HUES6 (cell line): ENCODE results near the gene LDLRAD3.

Experiments used
- H3K27ac ChIP-seq: 2 replicates; pipeline ENCODE4 v1.7.0; 2013; ENCODE audit warnings: low read depth, mild to moderate bottlenecking, low read length, inconsistent platforms
- H3K27me3 ChIP-seq: 2 replicates; pipeline ENCODE4 v1.6.1; 2013; ENCODE audit warnings: low read length; ENCODE audit not compliant: control insufficient read depth, insufficient read depth
- H3K36me3 ChIP-seq: 2 replicates; pipeline ENCODE4 v1.6.1; 2013; ENCODE audit warnings: low read length; ENCODE audit not compliant: control insufficient read depth, insufficient read depth
- H3K4me1 ChIP-seq: 2 replicates; pipeline ENCODE4 v1.6.1; 2013; ENCODE audit warnings: low read length; ENCODE audit not compliant: control insufficient read depth, insufficient read depth
- H3K4me3 ChIP-seq: 2 replicates; pipeline ENCODE4 v1.5.1; 2013; ENCODE audit warnings: low read depth, low read length
- H3K9ac ChIP-seq: one replicate; pipeline ENCODE4 v1.6.1; 2013; ENCODE audit warnings: mild to moderate bottlenecking, low read length
- H3K9me3 ChIP-seq: 2 replicates; pipeline ENCODE4 v1.6.1; 2013; ENCODE audit warnings: low read depth, low read length; ENCODE audit not compliant: control insufficient read depth, insufficient read depth

Gene LDLRAD3

GRCh38 chr11:35994421-35994820 lies 50.6 kb downstream of the LDLRAD3 start:
- Histone ChIP-seq H3K27me3 (no peaks in the 10 kb centered on the region), H3K4me3 (no peak overlapping the region), H3K9me3 (peaks cover 10% of the 10 kb centered on the region; the same call in 1 of the 2 replicates), H3K9ac (no peak overlapping the region), H3K36me3 (no peaks in the 10 kb centered on the region), H3K27ac (no peak overlapping the region), H3K4me1 (peaks cover 15% of the 10 kb centered on the region)

DNA sequence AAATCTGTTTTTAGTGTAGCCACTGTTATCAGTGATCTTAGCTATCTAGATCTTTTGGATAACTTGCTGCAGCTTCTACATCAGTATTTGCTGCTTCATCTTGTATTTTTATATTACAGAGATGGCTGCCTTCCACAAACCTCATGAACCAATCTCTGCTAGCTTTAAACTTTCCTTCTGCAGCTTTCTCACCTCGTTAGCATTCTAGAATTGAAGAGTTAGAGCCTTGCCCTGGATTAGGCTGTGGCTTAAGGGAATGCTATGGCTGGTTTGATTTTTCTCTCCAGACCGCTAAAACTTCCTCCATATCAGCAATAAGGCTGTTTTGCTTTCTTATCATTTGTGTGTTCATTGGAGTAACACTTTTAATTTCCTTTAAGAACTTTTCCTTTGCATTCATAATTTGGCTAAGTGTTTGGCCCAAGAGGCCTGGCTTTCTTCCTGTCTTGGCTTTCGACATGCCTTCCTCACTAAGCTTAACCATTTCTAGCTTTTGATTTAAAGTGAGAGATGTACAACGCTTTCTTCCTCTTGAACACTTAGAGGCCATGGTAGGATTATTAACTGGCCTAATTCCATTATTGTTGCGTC lies 51.9 kb downstream of the LDLRAD3 start:
- Histone ChIP-seq H3K27me3 (no peaks in the 10 kb centered on the region), H3K9me3 (peaks cover 10% of the 10 kb centered on the region; the same call in 1 of the 2 replicates), H3K36me3 (no peaks in the 10 kb centered on the region), H3K27ac (no peak overlapping the region), H3K9ac (no peak overlapping the region), H3K4me1 (peaks cover 16% of the 10 kb centered on the region), H3K4me3 (no peak overlapping the region)

DNA sequence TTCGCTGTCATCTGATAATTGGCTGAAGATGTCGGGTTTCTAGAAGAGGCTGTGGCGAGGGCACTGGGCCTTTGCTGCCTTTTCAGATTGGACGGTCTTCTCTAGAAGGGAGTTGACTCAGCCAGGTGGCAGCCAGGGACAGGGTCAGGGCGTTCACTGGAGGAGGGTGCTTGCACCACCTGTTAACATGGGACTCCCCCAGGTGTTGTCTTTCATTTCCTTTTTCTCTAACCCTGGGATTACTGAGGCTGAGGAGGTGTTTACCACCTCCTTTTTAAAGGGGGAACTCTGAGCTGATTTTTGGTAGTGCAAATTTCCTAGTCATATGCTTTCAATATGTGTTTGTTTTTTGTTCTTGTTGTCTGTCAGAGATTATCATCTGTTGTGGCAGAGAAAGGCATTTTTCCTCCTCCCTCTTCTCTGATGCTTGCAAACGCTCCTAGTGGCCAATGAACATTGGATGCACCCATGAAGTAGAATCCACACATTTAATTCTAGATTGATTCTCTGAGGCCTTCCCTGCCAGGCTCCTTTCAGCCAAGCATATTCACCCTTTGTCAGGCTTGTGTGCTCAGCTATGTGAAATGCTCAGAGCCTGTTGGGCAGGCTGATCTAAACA lies 54.1 kb downstream of the LDLRAD3 start:
- Histone ChIP-seq H3K9me3 (peaks cover 12% of the 10 kb centered on the region; the same call in 1 of the 2 replicates), H3K9ac (no peak overlapping the region), H3K4me3 (no peak overlapping the region), H3K4me1 (peaks cover 17% of the 10 kb centered on the region), H3K27me3 (no peaks in the 10 kb centered on the region), H3K36me3 (no peaks in the 10 kb centered on the region), H3K27ac (no peak overlapping the region)

GRCh38 chr11:35998634-35999033 lies 54.8 kb downstream of the LDLRAD3 start:
- no peak overlapping the region for H3K27ac ChIP-seq
- no peaks in the 10 kb centered on the region for H3K27me3 ChIP-seq
- H3K4me1 ChIP-seq: peaks cover 17% of the 10 kb centered on the region
- H3K4me3 ChIP-seq: no peak overlapping the region
- no peak overlapping the region for H3K9ac ChIP-seq
- H3K36me3 ChIP-seq: no peaks in the 10 kb centered on the region
- H3K9me3 ChIP-seq: peaks cover 16% of the 10 kb centered on the region

DNA sequence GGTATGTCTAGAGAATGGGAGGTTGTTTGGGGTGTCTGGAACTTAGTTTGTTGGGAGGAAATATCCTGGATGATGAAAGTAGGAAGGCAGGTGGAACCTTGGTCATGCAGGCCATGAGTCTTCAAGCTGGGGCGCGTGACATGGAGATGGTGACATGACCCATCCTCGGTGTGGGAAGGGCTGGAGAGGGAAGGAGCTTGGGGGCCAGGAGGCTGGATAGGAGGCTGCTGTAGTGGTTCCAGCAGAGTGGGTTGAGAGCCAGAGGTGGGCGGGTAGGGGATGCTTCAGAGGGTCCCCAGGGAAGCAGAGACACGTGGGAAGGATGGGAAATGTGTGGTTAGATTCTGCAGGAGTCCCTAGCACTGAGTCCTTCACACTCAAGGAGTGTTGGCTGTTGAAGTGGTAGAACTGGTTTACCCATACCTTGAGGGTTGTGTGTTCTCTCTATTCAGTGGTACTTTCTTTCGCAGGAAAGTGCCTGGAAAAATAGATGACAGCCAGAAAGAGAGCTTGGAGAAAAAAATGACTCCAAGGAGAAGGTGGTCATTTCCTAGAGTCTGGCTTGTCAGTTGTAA lies 56.8 kb downstream of the LDLRAD3 start:
- Histone ChIP-seq H3K4me3 (no peak overlapping the region), H3K9ac (no peak overlapping the region), H3K27ac (no peak overlapping the region), H3K4me1 (peaks cover 17% of the 10 kb centered on the region), H3K9me3 (peaks cover 17% of the 10 kb centered on the region), H3K27me3 (no peaks in the 10 kb centered on the region), H3K36me3 (no peaks in the 10 kb centered on the region)

GRCh38 chr11:36002196-36002595 lies 58.3 kb downstream of the LDLRAD3 start:
- no peaks in the 10 kb centered on the region for H3K27me3 ChIP-seq
- peaks cover 17% of the 10 kb centered on the region for H3K4me1 ChIP-seq
- H3K9ac ChIP-seq: no peak overlapping the region
- no peak overlapping the region for H3K27ac ChIP-seq
- H3K9me3 ChIP-seq: peaks cover 17% of the 10 kb centered on the region
- no peak overlapping the region for H3K4me3 ChIP-seq
- H3K36me3 ChIP-seq: no peaks in the 10 kb centered on the region

- H3K36me3 ChIP-seq: no peaks in the 10 kb centered on the region
Observed at GRCh38 chr11:36002796-36003195, 58.9 kb downstream of the LDLRAD3 start.

GRCh38 chr11:36006556-36006955 lies 62.7 kb downstream of the LDLRAD3 start:
- H3K27ac ChIP-seq: no peak overlapping the region
- peaks cover 18% of the 10 kb centered on the region; the same call in 1 of the 2 replicates for H3K4me1 ChIP-seq
- H3K27me3 ChIP-seq: no peaks in the 10 kb centered on the region
- H3K9me3 ChIP-seq: peaks cover 17% of the 10 kb centered on the region
- H3K36me3 ChIP-seq: no peaks in the 10 kb centered on the region
- no peak overlapping the region for H3K9ac ChIP-seq
- H3K4me3 ChIP-seq: no peak overlapping the region

More at GRCh38 chr11:36002796-36003195, 58.9 kb downstream of the LDLRAD3 start:
- H3K27me3 ChIP-seq: no peaks in the 10 kb centered on the region
- no peak overlapping the region for H3K4me3 ChIP-seq
- H3K27ac ChIP-seq: no peak overlapping the region
- peaks cover 15% of the 10 kb centered on the region for H3K4me1 ChIP-seq
- peaks cover 17% of the 10 kb centered on the region for H3K9me3 ChIP-seq
- no peak overlapping the region for H3K9ac ChIP-seq

- H3K36me3 ChIP-seq: no peaks in the 10 kb centered on the region
- H3K4me3 ChIP-seq: no peak overlapping the region
- peaks cover 14% of the 10 kb centered on the region; the same call in 1 of the 2 replicates for H3K4me1 ChIP-seq
- no peaks in the 10 kb centered on the region for H3K27me3 ChIP-seq
- H3K27ac ChIP-seq: no peak overlapping the region
- H3K9me3 ChIP-seq: peaks cover 17% of the 10 kb centered on the region
- H3K9ac ChIP-seq: no peak overlapping the region
Observed at GRCh38 chr11:36007127-36007655, 63.3 kb downstream of the LDLRAD3 start.

GRCh38 chr11:36008584-36008983 lies 64.7 kb downstream of the LDLRAD3 start:
- peaks cover 11% of the 10 kb centered on the region for H3K9me3 ChIP-seq
- no peak overlapping the region for H3K9ac ChIP-seq
- H3K4me3 ChIP-seq: no peak overlapping the region
- peaks cover 13% of the 10 kb centered on the region; the same call in 1 of the 2 replicates for H3K4me1 ChIP-seq
- H3K27me3 ChIP-seq: no peaks in the 10 kb centered on the region
- H3K27ac ChIP-seq: no peak overlapping the region
- H3K36me3 ChIP-seq: no peaks in the 10 kb centered on the region

DNA sequence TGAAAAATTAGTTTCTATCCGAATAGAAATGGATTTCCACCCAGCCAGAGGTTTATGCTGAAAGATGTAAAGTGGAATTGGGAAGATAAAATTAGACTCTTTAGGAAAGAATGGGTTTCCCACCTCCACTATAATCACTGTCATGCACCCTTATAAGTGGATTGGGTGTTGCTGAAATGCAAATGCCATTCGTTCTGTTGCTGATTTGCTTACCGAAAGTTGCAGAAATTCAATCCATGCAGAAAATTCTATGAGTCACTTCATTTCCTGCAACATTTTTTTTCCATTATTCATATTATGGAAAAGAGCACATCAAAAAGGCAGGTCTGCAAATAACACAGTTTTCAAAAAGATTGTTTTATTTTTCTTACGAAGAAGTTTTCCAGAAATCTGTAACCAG lies 65.6 kb downstream of the LDLRAD3 start:
- no peak overlapping the region for H3K9ac ChIP-seq
- no peak overlapping the region for H3K27ac ChIP-seq
- H3K4me3 ChIP-seq: no peak overlapping the region

More for the DNA sequence above, 65.6 kb downstream of the LDLRAD3 start:
- Histone ChIP-seq H3K36me3 (no peaks in the 10 kb centered on the region), H3K27me3 (no peaks in the 10 kb centered on the region), H3K9me3 (peaks cover 3% of the 10 kb centered on the region), H3K4me1 (peaks cover 13% of the 10 kb centered on the region; the same call in 1 of the 2 replicates)
